GM19468 (cell line): ENCODE results near the gene OTUD3.
A peak's percentile ranks its signal among the peaks of the same experiment; 100 is the strongest.
"Not testable (repeated sequence)": the region's sequence is repeated elsewhere in the genome, so short reads cannot be mapped to it uniquely, and the experiment has no call there.

ENCODE experiments used
- ATAC-seq: cut with Tn5 transposase; IDR thresholded peaks from one replicate; pipeline ENCODE4 v1.9.1; 2021; ENCODE audit warnings: mild to moderate bottlenecking, moderate library complexity, moderate number of reproducible peaks; ENCODE audit not compliant: unreplicated experiment; ENCODE audit errors: extremely low read depth

Gene OTUD3, protein sequence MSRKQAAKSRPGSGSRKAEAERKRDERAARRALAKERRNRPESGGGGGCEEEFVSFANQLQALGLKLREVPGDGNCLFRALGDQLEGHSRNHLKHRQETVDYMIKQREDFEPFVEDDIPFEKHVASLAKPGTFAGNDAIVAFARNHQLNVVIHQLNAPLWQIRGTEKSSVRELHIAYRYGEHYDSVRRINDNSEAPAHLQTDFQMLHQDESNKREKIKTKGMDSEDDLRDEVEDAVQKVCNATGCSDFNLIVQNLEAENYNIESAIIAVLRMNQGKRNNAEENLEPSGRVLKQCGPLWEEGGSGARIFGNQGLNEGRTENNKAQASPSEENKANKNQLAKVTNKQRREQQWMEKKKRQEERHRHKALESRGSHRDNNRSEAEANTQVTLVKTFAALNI

DNA sequence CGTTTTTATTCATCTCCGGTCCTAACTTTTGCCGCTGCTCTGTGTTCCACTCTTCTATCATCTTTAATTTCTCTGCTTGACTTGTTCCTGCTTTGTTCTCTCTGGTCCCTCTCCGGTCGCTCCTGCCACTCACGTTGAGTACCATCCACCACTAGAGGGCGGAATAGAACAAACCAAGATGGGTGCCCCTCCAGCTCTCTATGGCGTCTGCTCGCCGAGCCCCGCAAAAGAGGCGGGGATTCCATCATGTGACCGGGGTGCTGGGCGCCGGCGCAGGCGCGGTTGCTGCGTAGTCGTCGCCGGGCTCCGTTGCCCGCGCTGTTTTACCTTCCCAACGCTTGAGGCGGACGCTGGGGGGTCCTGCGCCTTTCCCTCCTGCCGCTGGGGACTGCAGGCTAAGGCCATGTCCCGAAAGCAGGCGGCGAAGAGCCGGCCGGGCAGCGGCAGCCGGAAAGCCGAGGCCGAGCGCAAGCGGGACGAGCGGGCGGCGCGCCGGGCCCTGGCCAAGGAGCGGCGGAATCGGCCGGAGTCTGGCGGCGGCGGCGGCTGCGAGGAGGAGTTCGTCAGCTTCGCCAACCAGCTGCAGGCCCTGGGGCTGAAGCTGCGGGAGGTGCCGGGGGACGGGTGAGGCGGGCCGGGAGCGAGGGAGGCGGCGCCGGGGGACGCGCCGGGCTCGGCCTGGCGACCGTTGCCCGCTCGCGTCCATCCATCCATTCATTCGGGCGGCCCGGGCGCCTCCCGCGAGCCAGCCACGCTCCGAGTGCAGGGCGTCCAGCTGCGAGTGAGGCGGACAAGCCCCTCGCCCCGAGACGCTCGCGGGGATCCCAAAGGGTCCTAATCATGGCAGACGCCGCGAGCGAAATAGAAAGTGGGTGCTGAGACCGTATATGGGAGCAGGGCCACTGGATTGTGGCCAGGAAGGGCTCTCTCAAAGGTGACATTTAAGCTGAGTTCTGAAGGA, at the start of gene OTUD3:
TSS of gene OTUD3 (plus strand) at position 285 of the 961 bp plus-strand sequence. CDS start at position 404, 119 bp downstream.
- peak; percentile 83 for ATAC-seq

DNA sequence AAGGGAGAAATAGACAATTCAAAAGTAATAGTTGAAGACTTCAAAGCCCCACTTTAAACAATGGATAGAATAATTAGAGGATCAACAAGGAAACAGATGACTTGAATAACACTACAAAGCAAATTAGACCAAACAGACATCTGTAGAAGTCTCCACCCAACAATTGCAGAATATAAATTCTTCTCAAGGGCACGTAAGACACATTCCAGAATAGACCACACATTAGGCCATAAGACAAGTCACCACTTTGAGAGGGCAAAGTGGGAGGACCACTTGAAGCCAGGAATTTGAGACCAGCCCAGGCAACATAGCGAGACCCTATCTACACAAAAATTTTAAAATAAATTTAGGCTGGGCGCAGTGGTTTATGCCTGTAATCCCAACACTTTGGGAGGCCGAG, 46.6 kb upstream of the OTUD3 start:
- ATAC-seq, result no peak

DNA sequence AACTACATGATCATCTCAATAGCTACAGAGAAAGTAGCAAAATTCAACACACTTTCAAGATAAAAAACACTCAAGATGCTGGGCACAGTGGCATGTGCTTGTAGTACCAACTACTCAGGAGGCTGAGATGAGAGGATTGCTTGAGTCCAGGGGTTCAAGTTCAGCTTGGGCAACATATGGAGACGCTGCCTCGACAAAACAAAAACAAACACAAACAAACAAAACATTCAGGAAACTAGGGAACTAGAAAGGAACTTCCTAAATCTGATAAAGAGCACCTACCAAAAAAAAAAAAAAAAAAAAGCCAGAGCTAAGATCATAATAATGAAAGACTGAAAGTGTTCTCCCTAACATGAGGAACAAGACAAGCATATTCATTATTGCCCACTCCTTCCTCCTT, 44.3 kb upstream of the OTUD3 start:
- ATAC-seq, result no peak

DNA sequence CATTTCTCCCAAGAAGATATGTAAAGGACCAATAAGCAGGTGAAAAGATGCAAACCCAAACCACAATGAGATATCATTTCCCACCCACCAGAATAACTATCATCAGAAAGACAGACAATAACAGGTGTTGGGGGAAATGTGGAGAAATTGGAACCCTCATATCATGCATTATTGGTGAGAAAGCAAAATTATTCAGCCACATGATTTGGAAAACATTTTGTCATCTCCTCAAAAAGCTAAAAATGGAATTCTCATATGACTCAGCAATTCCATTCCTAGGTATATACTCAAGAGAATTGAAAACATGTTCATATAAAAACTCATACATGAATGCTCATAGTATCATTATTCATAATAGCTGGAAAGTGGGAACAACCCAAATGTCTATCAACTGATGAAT, 42.0 kb upstream of the OTUD3 start:
- no peak for ATAC-seq

DNA sequence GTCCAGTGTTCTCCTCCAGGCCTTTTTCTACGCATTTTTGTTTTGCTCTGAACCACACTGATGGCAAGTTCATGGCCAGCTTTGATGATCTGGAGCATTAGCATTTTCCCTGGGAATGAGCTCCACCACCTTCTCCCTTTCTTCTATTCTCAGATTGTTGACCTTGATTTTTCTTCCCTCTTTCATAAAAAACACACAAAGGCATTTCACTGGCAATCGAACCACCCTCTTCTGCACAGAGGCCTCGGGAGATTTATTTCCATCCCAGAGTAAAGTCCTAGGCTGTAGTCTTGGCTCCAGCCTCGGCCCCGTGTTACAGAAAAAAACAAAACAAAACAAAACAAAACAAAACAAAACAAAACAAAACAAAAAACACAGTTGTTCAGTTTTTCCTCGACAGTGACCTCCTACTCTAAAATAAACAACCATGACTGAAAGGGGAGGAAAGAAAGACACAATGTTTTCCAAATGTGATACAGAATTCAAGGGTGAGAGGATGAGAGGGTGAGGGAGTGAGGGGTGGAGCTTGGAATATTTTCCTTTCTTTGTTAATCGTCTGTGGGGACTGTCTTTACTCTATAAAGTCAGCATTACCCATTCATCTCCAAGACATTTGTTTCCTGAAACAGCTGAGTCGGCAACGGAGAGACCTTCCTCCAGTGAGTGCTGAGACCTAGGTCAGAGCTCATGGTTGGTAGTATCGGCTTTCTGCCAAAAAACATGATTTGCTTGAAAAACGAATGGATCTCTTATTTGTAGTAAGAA, 37.3 kb upstream of the OTUD3 start:
- no peak for ATAC-seq

DNA sequence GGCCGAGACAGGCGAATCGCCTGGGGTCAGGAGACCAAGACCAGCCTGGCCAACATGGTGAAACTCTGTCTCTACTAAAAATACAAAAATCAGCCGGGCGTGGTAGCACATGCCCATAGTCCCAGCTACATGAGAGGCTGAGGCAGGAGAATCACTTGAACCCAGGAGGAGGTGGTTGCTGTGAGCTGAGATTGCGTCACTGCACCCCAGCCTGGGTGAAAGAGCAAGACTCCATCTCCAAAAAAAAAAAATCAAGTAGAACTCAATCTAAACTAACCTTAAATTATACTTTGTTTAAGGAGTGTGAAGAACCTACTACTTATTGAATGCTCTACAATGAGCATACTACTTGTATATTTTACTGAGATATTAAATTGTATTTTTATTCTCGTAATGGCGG, 36.6 kb upstream of the OTUD3 start:
- no peak for ATAC-seq

DNA sequence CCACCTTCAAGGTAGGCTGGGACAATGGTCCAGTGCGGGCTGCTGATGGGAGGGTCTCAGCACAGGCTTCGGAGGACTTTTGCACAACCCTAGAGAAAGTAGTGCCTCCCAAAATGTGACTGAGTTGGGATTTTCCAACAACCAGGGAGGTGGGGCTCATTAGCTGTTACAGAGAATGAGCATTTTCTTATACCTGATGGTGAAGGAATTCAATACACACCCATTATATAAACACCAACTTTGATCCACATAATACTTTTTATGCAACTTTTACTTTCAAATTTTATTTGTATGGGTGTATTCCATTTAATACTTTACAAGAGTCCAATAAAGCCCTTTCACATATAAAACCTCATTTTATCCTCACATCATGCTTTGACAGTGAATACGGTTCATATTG, 35.9 kb upstream of the OTUD3 start:
- ATAC-seq, result no peak

DNA sequence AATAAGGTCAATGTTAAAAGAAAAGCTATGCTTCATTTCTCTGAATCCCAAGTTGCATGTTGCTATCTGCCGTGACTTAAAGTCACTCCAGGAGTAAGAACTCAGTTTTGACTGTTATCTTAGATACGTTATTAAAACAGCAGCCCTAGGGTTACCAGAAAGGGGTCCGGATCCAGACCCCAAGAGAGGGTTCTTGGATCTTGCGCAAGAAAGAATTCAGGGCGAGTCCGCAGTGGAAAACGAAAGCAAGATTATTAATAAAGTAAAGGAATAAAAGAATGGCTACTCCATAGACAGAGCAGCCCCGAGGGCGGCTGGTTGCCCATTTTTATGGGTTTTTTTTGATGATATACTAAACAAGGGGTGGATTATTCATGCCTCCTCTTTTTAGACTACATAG, 34.9 kb upstream of the OTUD3 start:
- ATAC-seq, result not testable (repeated sequence)

DNA sequence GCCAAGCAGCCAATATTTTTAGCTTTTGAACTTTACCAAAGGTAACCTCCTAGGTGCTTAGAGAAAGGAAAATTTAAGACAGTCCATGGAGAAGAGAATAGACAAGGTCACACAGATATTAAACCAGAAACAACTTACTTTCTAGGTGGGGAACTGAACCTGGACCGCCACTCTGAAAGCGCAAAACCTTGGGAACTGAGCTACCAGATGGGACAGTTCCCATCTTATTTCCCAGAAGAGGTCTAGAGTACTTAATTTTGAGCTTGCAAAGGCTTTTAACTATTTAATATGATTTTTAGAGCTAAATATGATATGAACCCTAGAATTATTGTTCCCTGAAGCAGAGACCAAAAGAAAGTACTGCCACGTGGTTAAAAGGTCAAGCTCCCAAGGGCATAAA, 32.9 kb upstream of the OTUD3 start:
- ATAC-seq, result not testable (repeated sequence)

DNA sequence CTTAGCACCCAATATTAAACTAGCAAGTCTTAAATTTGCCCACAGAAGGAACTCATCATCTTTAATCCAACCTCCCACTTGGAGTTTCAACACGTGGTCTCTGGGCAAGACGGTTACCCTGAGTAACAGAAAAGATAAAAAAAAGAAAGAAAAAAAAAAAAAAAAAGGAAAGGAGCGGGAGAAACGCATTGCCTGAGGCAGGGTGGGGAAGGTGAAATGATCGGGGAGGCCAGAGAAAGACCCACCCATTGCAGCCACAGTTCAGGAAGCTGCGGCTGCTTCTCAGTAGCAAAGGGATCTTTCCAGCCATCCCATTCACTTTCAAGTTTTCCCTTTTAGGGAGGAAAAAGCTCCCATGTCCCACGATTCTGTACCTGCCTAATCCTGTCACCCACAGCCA, 32.0 kb upstream of the OTUD3 start:
- no peak for ATAC-seq

DNA sequence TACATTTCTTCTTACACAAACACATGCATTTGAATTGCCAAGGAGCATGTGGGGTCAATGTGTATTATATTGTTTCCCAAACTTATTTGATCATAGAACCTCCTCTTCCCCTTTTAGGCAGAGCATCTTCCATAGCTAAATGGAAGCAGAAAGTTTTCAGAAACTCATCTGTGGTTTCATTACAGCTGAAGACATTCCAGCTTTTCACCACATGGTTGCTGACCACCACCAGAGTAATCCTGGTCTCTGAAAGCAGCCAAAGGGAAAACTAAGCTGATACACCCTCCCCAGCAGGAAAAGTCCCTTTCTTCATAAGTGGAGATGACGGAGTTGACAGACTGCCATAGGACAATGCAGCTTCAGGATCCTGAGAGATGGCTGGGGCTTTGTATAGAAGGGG, 30.2 kb upstream of the OTUD3 start:
- ATAC-seq, result no peak

DNA sequence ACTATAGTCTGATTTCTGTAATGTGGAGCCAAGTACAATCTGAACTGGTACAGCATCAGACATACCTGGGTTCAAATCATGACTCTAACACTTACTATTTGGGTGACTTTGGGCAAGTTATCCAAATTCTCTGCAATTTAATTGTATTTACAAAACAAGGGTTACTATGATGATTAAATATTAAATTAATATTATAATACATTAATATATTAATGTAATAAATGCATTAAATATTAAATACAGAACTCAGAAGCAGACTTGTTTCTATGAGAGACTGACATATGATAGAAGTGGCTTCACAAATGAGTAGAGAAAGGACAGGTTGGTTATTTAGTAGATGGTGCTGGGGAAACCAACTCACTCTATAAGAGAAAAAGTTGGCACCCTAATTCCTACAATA, 27.3 kb upstream of the OTUD3 start:
- no peak for ATAC-seq

DNA sequence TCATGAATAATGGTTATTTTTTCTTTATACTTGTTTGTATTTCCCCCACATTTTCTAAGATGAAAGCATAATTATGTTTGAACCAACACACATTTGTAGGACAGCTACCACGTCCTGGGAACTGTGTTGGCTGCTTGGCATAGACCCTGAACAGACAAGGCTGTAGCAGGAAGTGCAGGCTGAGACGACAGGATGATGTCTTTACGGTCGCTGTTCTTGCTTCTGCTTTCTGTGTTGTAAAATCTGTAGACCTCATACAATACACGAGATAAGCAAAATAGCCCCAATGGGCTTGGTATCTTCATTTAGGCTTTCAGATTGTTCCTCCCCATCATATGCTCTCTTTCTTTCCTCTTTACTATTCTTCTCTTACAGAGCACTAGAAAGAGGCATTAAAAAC, 23.3 kb upstream of the OTUD3 start:
- no peak for ATAC-seq

DNA sequence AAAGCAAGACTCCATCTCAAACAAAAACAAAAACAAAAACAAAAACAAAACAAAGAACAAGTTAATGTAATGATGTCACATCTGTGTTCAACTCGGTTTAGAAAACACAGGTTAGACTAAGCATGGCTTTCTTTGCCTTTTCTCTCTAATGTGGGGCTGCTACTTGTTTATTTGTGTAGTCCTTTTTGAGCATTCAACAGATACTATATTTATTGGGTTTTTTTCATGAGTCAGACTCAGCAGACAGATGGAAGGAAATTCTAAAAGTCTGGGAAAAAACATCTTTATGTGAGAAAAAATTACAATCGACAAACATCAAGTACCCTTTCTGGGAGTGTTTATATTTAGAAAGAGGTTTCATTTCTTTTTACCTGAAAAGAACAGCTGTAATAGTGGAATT, 22.3 kb upstream of the OTUD3 start:
- no peak for ATAC-seq

DNA sequence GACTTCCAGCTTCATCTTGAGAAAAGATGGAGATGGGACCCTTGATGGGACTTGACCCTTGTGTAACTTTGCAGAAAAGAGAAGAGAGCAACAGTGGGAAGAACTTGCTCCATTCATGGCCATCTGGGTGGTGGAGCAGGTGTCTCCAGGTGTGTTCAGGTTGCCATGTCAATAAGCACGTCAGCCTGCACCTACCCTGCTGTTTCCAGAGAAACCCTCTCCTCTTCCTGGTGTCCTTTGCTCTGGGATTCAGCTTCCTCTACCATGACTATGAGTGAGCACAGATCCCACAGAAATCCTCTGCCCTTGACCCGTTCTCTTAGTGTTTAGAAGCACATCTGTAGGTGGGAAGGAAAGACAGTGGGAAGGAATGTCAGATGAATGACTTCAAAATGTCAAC, 21.8 kb upstream of the OTUD3 start:
- ATAC-seq, result no peak

DNA sequence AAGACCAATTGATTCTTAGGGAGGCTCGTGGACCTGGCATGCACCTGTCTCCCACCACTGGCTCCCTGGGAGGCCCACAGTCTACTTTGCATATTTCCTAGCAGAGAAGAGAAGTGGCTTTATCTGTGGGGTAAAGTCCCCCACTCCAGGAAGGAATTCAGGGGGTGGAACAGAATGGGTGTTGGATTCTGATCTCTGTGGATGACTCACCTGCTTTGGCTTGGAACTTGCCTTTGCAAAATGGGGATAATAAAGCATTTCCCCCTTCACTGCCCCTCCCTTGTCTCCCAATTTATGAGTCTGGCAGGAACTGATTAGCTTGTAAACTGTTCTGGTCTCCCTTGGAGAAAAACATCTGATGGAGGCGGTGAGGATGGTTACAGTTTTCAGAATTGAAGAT, 21.2 kb upstream of the OTUD3 start:
- no peak for ATAC-seq

DNA sequence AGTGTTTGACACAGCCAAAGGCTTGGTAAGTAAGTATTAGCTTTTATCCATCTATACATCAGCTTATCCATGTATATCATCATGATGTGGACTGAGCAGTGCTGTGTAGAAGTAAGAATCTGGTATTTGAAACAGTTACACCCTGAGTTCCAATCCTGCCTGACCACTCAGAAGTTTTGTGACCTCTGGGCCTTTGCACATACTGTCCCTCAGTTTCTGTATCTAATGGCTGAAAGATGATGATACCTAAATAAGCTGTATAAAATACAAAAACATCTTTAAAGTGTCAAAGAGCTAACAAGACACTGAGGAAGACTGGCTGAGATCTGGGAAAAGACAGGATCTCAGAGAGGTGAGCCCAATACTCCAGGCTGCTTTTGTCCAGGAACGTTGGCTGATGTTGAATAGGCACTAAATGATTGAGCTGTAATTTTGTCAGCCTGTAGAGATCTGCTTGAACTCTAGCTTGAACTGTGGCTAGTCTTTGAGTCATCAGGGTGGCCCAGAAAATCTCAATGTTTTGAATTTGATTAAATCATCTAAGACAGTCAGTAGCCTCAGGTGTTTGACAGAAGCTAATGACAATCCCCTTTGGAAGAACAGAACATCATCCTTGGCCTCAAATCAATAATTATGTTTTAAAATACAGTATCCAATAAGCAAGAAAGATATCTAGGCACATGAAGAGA, 20.2 kb upstream of the OTUD3 start:
- no peak for ATAC-seq

DNA sequence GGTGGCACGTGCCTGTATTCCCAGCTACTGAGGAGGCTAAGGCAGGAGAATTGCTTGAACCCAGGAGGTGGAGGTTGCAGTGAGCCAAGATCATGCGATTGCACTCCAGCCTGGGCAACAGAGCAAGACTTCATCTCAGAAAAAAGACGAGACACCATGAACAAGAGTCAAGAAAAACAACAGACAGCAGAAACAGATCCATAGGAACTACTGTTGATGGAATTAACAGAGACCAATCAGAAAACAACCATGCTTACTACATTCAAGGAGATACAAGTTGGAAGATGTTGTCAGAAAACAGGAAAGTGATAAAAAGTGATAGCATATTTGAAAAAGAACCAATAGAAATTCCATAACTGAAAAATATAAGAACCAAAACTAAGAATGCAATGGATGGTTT, 19.3 kb upstream of the OTUD3 start:
- no peak for ATAC-seq

DNA sequence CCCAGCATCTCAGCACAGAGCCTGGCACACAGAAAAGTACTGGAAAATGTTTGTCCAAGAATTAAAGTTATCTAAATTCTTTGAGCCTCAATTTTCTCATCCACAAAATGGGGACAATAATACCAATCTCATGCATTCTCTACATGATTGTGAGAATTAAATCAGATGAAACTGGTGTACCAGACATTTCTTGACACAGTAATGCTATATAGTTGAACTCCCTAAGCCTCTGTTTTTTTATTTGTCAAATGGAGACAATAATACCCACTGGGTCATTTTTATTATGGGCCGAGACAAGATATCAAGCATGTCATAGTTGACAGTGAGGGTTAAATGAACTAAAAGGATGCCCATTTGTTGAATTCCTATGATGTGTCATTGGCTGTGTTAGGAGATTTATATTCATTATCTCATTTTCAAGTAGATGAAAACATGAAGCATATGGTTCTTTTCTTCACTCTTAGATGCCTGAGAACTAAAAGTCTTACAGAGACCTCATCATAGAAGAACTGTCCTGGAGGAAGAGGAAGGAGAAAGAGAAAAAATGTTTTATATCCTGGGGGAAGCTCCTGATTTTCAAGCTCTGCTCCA, 17.5 kb upstream of the OTUD3 start:
- ATAC-seq, result no peak

DNA sequence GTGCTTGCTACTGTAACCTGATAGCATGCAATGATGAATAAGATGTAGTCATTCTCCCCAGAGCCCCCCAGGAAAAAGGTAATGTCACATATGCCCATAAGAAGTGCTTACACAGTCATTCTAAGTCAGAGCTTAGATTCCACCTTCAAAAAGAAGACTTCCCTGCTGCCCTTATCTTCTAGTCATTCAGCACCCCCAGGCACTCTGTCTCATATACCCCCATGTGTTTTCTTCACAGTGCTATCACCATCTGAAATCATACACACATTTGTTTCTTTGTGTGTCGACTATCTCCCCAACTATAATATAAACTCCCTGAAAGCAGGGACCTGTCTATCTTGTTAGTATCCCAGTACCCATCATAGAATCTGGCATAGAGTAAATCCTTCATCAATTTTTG, 16.2 kb upstream of the OTUD3 start:
- ATAC-seq, result no peak
